ENCODE measurements around the gene RNGTT. TPM values are rescaled to one million over a fixed set of nuclear protein-coding genes. Genes with fewer than 3 reads are reported as not detected.

RNGTT gene
- total RNA-seq, 6 donors from 2014 or later = 8.9 to 22.4 (median 12.5) TPM

- H3K36me3 ChIP-seq = no peaks in the 10 kb centered on the region
- H3K27me3 ChIP-seq = no peaks in the 10 kb centered on the region
- H3K4me1 ChIP-seq = peaks cover 0 to 9% (median 2%) of the 10 kb centered on the region in 4 donors
- DNase-seq (no peak), ATAC-seq (ENCODE audit: low FRiP score in 2 of 2) (no peak)
- TF ChIP-seq EP300 (IDR thresholded peaks at IDR 0.05) = no peak
- no peak for TF ChIP-seq POLR2A (IDR thresholded peaks at IDR 0.05)
- TF ChIP-seq CTCF (IDR thresholded peaks at IDR 0.05) = no peak
- H3K27ac ChIP-seq = no peak overlapping the region
- H3K9me3 ChIP-seq = no peaks in the 10 kb centered on the region
- H3K4me3 ChIP-seq = no peak overlapping the region
- WGBS, 2 donors = 98% methylated on average over 3 of the region's 3 CpGs
Observed at GRCh38 chr6:88914895-88915598, 48.4 kb downstream of the RNGTT start.

GRCh38 chr6:88914180-88914579 lies 49.2 kb downstream of the RNGTT start:
- ATAC-seq (ENCODE audit: low FRiP score in 2 of 2) = no peak
- TF ChIP-seq CTCF (IDR thresholded peaks at IDR 0.05) (no peak), POLR2AphosphoS5 (IDR thresholded peaks at IDR 0.05) (no peak), EP300 (IDR thresholded peaks at IDR 0.05) (no peak), POLR2A (IDR thresholded peaks at IDR 0.05) (no peak)
- Histone ChIP-seq H3K9me3 (no peaks in the 10 kb centered on the region), H3K4me3 (no peak overlapping the region), H3K27ac (no peak overlapping the region), H3K27me3 (no peaks in the 10 kb centered on the region), H3K36me3 (no peaks in the 10 kb centered on the region), H3K4me1 (peaks cover 0 to 9% (median 4%) of the 10 kb centered on the region in 4 donors)
- no peak for DNase-seq
- whole genome bisulfite sequencing, 2 donors = 93 to 96% methylated on average over 4 of the region's 4 CpGs

DNA sequence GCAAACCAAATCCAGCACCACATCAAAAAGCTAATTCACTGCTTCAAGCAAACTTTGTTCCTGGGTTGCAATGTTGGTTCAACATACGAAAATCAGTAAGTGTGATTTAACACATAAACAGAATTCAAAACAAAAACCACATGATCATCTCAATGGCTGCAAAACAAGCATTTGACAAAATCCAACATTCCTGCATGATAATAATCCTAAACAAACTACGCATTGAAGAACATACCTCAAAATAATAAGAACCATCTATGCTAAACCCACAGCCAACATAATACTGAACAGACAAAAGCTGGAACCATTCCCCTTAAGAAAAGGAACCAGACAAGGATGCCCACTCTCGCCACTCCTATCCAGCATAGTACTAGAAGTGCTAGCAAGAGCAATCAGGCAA lies 49.9 kb downstream of the RNGTT start:
- Histone ChIP-seq H3K9me3 (no peaks in the 10 kb centered on the region), H3K36me3 (no peaks in the 10 kb centered on the region), H3K4me1 (peaks cover 4 to 13% (median 10%) of the 10 kb centered on the region in 4 donors), H3K27me3 (no peaks in the 10 kb centered on the region), H3K27ac (no peak overlapping the region), H3K4me3 (no peak overlapping the region)
- TF ChIP-seq CTCF (IDR thresholded peaks at IDR 0.05) = no peak
- TF ChIP-seq POLR2A (IDR thresholded peaks at IDR 0.05) = no peak
- TF ChIP-seq POLR2AphosphoS5 (IDR thresholded peaks at IDR 0.05) = no peak
- TF ChIP-seq EP300 (IDR thresholded peaks at IDR 0.05) = no peak
- DNase-seq (no peak), ATAC-seq (ENCODE audit: low FRiP score in 2 of 2) (no peak)
- WGBS, 2 donors = 95 to 96% methylated on average over 3 of the region's 3 CpGs

GRCh38 chr6:88910922-88911778 lies 52.3 kb downstream of the RNGTT start:
- Histone ChIP-seq H3K4me1 (peaks cover 4 to 13% (median 11%) of the 10 kb centered on the region in 4 donors), H3K9me3 (no peaks in the 10 kb centered on the region), H3K27me3 (no peaks in the 10 kb centered on the region), H3K36me3 (no peaks in the 10 kb centered on the region), H3K4me3 (no peak overlapping the region), H3K27ac (no peak overlapping the region)
- DNase-seq = no peak
- TF ChIP-seq EP300 (IDR thresholded peaks at IDR 0.05) (no peak), CTCF (IDR thresholded peaks at IDR 0.05) (no peak), POLR2AphosphoS5 (IDR thresholded peaks at IDR 0.05) (no peak), POLR2A (IDR thresholded peaks at IDR 0.05) (no peak)
- ATAC-seq (ENCODE audit: low FRiP score in 2 of 2) = no peak
- 56 to 63% methylated on average over 7 of the region's 7 CpGs for WGBS, 2 donors

Data from upper lobe of left lung (tissue), 6 donors.